ENCODE data around the gene PIK3R6. TPM values are rescaled to one million over a fixed set of nuclear protein-coding genes. Genes with fewer than 3 reads are reported as not detected.

PIK3R6 gene
- total and polyA plus RNA-seq, 3 donors from 2014 or later, result 1.3 to 2.6 (median 2.5) TPM

GRCh38 chr17:8896641-8897635 is 29.5 kb upstream of the PIK3R6 start:
- WGBS, 2 donors, result 81 to 85% methylated on average over 12 of the region's 12 CpGs
- no peaks in the 10 kb centered on the region for H3K27me3 ChIP-seq
- no peak overlapping the region for H3K27ac ChIP-seq
- TF ChIP-seq POLR2A (IDR thresholded peaks at IDR 0.05) (no peak), CTCF (IDR thresholded peaks at IDR 0.05) (no peak)
- DNase-seq, result no peak
- H3K36me3 ChIP-seq (ENCODE audit: low read depth, missing control alignments), result no peaks in the 10 kb centered on the region
- peaks cover 4% of the 10 kb centered on the region for H3K4me1 ChIP-seq
- no peak overlapping the region for H3K4me3 ChIP-seq
- no peaks in the 10 kb centered on the region for H3K9me3 ChIP-seq
- intact Hi-C loops (cut with DNase I; ENCODE audit: low total_unique reads), result no loop called here

DNA sequence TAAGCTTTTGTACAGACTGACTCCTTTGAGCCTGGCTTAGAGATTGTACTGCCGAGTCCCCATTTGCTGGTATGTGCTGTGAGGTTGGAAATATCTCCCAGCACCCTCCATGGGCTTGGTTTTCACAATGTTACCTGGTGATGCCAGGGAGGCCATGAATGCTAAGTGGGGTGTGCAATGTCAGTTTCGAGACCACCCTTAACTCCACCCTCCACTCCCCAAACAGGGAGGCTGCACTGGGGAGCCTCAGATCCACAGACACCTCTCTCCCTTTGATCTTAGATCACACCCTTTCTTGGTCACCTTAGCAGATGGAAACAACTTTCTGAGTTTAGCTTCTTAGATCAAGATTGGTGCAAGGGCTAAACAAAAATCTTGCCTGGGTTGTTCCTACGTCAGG is 28.6 kb upstream of the PIK3R6 start:
- no peak for DNase-seq
- Histone ChIP-seq H3K9me3 (no peaks in the 10 kb centered on the region), H3K4me3 (no peak overlapping the region), H3K27me3 (no peaks in the 10 kb centered on the region), H3K27ac (no peak overlapping the region), H3K36me3 (ENCODE audit: low read depth, missing control alignments) (no peaks in the 10 kb centered on the region), H3K4me1 (peaks cover 4% of the 10 kb centered on the region)
- TF ChIP-seq CTCF (IDR thresholded peaks at IDR 0.05) (no peak), POLR2A (IDR thresholded peaks at IDR 0.05) (no peak)
- intact Hi-C loops (cut with DNase I; ENCODE audit: low total_unique reads), result no loop called here
- WGBS, 2 donors, result 70 to 89% methylated on average over 2 to 3 of the region's 3 CpGs

DNA sequence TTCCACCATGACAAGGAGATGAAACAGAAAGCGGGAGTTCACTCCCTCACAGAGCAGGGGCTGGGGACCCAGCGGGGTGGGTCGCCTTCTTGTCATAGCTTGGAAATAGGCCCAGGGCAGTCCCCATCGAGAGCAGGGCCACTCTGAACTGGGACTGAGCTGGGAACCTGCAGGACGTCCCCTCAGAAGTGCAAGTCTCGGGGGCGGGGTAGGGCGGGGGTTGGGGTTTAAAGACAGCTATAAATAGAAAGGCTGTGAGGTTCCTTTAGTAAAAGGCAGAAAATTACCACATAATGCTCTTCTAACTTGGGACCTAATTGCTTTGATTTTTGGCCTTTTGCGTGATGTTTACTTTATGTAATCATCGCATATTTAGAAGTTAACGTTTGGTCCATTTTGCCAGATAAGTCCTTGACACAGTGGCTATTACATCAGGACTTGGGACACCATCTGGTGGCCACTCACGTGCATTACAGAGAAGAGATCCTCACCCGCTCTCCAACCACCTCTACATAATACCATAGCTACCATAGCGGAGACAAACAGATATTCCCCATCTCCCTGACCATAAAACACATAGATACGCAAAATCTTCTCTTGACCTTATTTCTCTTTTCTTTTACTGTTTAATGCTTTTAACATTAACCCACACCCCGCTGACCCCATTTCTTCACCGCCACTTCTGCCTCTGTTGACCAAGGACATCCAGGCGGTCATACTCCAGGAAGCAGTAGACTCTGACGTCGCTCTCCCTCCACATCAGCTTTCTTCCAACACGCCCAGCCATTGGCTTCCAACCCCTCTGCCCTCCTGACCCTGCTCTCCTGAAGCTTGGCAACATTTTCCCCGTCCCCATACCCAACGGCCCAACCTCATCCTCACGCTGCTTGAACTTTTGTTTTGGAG is 27.5 kb upstream of the PIK3R6 start:
- Histone ChIP-seq H3K9me3 (no peaks in the 10 kb centered on the region), H3K4me1 (peaks cover 4% of the 10 kb centered on the region), H3K27ac (no peak overlapping the region), H3K36me3 (ENCODE audit: low read depth, missing control alignments) (no peaks in the 10 kb centered on the region), H3K27me3 (no peaks in the 10 kb centered on the region), H3K4me3 (no peak overlapping the region)
- intact Hi-C loops (cut with DNase I; ENCODE audit: low total_unique reads), result no loop called here
- peak; percentile 81 for DNase-seq
- TF ChIP-seq POLR2A (IDR thresholded peaks at IDR 0.05), result no peak
- peak; percentile 67 to 76 (median 72) for TF ChIP-seq CTCF (IDR thresholded peaks at IDR 0.05)
- 46 to 49% methylated on average over 24 of the region's 24 CpGs for WGBS, 2 donors

DNA sequence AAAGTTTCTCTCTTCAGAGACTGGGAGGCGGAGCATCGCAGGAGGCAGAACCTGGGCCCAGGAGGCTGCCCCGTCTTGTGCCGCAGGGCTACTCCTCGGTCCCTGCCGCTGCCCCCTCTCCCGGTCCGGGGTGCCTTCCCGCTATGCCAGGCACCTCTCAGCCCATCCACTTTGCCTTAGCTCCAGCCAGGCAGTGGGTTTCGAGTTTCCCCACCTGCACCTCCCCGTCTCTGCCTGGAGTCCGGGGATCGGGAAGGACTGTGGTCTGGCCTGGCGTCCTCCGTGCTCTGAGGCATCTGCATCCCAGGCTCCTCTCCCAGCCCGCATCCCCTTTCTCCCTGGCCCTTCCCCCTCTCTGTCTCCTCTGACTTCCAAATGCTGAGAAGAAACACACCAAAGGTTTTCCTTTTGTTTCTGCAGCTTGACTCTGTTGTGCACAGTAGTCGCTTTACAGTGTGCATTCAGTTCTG is 26.8 kb upstream of the PIK3R6 start:
- 47 to 73% methylated on average over 17 of the region's 17 CpGs for WGBS, 2 donors
- DNase-seq, result no peak
- Histone ChIP-seq H3K27ac (no peak overlapping the region), H3K27me3 (no peaks in the 10 kb centered on the region), H3K36me3 (ENCODE audit: low read depth, missing control alignments) (no peaks in the 10 kb centered on the region), H3K4me3 (no peak overlapping the region), H3K9me3 (no peaks in the 10 kb centered on the region), H3K4me1 (peaks cover 4% of the 10 kb centered on the region)
- TF ChIP-seq POLR2A (IDR thresholded peaks at IDR 0.05) (no peak), CTCF (IDR thresholded peaks at IDR 0.05) (no peak)
- intact Hi-C loops (cut with DNase I; ENCODE audit: low total_unique reads), result no loop called here

Data from testis (tissue), 3 donors.